Brain pericyte (primary cell): ENCODE results near the gene NOL4L.

ENCODE experiments used
- DNase-seq: peaks from one replicate; pipeline ENCODE4 v3.0.0-alpha.2; 2012; ENCODE audit warnings: low read depth, low spot score

NOL4L gene

DNA sequence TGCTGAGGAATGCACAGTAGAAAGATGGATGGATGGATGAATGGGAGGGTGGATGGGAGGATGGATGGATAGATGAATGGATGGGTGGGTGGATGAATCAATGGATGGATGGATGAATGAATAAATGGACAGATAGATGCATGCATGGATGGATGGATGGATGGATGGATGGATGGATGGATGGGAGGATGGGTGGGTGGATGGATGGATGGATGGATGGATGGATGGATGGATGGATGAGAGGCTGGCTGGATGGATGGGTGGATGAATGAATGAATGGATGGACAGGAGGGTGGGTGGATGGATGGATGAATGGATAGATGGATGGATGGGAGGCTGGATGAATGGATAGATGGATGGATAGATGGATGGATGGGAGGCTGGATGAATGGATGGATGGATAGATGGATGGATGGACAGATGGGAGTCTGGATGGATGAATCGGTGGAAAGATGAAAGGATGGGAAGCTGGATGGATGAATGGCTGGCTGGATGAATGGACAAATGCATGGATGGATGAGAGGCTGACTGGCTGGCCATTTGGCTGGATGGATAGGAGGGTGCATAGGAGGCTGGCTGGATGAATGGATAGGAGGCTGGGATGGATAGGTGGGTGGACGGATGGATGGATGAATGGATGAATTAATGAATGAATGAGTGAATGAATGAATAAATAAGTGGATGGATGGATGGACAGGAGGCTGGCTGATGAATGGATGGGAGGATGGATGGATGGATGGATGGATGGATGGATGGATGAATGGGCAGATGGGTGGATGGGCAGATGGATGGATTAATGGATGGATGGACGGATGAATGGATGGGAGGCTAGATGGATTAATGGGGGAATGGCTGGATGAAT is 28.3 kb upstream of the NOL4L start:
- no peak for DNase-seq

GRCh38 chr20:32612351-32613191 is 27.4 kb upstream of the NOL4L start:
- DNase-seq, result no peak

GRCh38 chr20:32611868-32612267 is 26.7 kb upstream of the NOL4L start:
- no peak for DNase-seq

DNA sequence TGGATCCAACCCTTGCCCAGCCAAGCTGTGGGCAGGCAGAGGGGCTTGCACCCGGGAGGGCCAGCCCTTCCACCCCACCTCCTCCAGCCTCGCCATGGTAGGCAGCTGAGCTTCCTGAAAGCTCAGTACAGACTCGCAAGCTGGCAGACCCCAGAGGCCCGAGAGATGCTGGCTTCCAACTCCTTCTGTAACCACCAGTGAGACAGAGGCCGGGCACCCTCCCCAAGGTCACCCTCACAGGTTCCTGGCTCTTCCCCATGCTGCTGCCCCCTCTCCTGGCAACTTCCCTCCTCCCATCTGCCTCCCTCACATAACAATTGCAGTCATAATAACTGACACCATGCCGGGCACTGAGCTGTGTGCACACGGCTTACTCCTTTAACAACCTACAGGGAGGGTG is 26.2 kb upstream of the NOL4L start:
- DNase-seq, result no peak

GRCh38 chr20:32610472-32611218 is 25.5 kb upstream of the NOL4L start:
- no peak for DNase-seq

DNA sequence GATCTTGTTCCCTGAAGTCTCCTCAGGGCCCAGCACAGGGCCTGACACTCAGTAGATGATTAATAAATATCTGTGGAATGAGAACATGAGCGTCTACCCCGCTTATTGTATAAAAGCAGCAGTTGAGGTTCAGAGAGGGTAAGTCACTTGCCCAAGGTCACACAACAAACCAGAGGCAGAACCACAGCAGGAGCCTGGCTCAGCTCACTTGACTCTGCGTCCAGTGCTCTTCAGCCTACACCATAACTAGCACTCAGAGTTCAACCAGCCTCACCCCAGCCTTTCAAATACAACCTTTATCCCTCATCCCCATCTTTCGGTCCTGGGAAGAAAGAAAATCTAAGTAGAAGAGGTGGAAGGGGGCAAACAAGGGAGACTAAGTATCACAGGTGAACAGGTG is 24.9 kb upstream of the NOL4L start:
- no peak for DNase-seq

- no peak for DNase-seq
These were observed 24.1 kb upstream of the NOL4L start for GRCh38 chr20:32609111-32609773.

DNA sequence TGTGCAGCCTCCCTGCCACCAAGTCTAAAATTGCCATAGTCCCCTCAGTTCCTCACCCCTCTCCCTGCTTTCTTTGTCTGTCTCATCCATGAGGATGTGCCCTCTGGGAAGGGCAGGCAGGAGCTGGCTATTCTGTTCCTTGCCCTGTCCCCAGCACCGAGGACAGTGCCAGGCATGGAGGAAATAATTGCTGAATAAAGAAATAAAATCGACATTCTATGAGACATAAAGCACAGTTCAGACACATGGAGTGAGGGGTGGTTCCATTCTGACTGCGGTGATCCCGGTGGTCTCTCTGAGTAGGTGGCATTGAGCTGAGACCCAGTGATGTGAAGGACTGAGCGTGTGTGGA is 23.5 kb upstream of the NOL4L start:
- no peak for DNase-seq

DNA sequence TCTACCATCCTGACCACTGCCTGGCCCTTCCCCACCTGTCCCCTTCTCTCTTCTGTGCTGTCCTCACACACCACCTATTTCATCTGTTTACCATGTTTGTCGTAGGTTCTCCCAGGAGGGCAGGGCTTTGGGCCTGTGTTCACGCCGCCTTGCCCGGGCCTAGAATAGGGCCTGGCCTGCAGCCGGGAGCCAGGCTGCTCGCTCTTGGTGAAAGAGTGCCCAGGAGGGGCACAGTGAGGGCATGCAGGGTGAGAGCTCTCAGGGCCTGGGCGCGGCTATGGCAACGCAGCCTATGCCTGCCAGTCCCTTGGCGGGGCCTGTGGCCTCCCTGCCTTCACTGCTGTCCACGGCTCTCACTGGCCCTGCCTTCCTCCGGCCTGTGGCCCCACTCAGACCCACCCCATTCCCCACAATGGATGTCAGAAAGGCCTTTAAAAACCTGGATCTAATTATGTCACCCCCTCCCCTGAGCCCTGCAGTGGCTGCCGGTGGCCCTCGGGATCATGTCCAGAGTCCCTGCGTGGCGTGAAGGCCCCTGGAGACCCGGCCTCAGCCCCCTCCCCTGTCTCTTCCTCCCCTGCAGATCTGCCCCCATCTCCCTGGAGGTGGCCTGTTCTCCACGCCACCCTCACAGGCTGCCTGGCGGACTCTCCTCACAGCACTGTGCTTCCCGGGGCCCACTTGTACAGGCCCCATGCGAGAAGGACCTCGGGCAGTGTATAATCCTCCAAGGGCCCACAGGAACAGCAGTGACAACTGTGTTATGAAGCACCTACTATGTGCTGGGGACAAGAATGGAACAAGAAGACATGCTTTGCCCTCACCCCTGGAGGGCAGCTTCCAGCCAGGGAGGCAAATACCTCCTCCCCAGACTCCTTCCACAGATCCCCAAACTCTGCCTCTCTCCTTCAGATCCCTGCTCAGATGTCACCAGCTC is 22.9 kb upstream of the NOL4L start:
- DNase-seq, result no peak

- DNase-seq, result no peak
These were observed 22.2 kb upstream of the NOL4L start for GRCh38 chr20:32607324-32607723.

DNA sequence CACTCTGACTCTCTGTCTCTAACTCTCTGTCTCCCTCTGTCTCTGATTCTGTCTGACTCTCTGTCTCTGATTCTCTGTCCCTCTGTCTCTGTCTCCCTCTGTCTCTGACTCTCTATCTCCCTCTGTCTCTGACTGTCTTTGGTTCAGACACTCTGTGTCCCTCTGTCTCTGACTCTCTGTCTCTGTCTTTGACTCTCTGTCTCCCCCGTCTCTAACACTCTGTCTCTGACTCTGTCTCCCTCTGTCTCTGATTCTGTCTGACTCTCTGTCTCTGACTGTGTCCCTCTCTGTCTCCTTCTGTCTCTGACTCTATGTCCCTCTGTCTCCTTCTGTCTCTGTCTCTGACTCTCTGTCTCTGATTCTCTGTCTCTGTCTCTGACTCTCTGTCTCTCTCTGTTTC is 21.7 kb upstream of the NOL4L start:
- no peak for DNase-seq

- no peak for DNase-seq
These were observed 21.0 kb upstream of the NOL4L start for GRCh38 chr20:32606107-32606506.

- no peak for DNase-seq
These were observed 20.1 kb upstream of the NOL4L start for GRCh38 chr20:32605167-32605656.

- no peak for DNase-seq
These were observed 18.1 kb upstream of the NOL4L start for GRCh38 chr20:32603046-32603726.

- DNase-seq, result no peak
These were observed 17.1 kb upstream of the NOL4L start for GRCh38 chr20:32602273-32602672.

DNA sequence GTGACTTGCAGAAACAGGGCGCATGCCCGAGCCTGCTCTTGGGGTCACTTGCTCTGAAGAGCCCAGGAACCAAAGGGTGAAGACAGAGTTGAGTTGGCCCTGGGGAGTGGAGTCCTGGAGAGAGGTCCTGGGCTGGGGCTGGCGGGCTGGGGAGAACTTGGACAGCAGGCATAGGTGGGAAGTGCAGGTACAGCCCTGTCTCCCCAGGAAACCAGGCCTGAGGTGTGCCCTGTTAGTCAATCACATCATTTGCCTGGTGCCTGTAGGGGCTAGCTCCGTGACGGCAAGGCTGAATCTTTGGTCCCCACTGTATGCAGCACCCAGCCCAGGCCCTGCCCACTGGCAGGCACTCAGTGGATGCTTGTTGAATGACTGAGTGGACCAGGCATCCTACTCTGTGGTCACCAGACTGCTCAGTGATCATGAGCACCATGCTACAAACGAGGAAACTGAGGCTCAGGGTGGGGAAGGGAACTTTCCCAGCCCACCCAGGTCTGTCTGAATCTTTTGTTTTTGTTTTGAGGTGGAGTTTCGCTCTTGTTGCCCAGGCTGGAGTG is 15.6 kb upstream of the NOL4L start:
- DNase-seq, result no peak

DNA sequence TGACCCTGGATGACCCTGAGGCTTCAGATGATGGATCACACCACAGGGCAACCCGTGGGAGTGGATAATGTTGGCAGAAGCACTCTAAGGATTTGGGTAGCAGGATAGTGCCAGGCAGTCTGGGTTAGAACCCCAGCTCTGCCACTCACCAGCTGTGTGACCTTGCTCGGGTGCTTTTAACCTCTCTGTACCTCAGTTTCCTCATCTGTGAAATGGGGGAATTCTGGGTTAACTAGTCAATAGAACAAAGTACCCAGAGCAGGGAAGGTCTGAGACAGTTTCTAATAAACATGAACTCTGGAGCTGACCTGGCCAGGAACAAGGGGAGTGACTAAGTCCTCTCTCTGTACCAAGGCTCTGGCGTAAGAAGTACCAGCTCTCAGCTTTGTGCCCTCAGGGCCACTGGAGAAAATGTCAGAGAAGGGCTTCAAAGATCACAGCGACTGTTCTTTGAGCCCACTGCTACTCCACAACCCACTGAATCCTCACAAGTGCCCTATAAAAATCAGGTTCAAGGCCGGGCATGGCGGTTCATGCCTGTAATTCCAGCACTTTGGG is 14.7 kb upstream of the NOL4L start:
- DNase-seq, result no peak

GRCh38 chr20:32598606-32599005 is 13.5 kb upstream of the NOL4L start:
- DNase-seq, result no peak

DNA sequence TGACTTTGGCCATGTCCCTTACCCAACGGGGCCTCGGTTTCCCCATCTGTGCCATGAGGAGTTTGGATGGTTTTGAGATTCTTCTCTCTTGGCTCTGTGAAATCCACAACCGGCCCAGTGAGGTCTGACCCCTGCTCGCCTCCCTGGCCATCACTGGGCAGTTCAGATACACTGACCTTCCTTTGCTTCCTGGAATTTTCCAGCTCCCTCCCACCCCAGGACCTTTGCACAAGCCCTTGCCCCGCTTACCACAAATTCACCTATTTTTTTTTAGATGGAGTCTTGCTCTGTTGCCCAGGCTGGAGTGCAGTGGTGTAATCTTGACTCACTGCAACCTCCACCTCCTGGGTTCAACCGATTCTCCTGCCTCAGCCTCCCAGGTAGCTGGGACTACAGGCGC is 12.6 kb upstream of the NOL4L start:
- DNase-seq, result no peak
